Mesendoderm (in vitro differentiated cells): Measurements from ENCODE around the gene IL2RA.

Experiments used
- DNase-seq: peaks from one replicate; pipeline ENCODE4 v3.0.0; 2013
- H2AK5ac ChIP-seq: 2 replicates; pipeline ENCODE4 v1.6.1; 2013; ENCODE audit warnings: low read length, inconsistent platforms
- H2BK120ac ChIP-seq: 2 replicates; pipeline ENCODE4 v1.6.1; 2013; ENCODE audit warnings: low read depth, mild to moderate bottlenecking, low read length, moderate library complexity, mixed read lengths
- H2BK15ac ChIP-seq: replicated peaks from 2 replicates; pipeline ENCODE4 v1.6.1; 2013; ENCODE audit warnings: low read depth, mild to moderate bottlenecking, moderate library complexity
- H2BK5ac ChIP-seq: 2 replicates; pipeline ENCODE4 v1.6.1; 2013; ENCODE audit warnings: low read length, inconsistent platforms
- H3K18ac ChIP-seq: 2 replicates; pipeline ENCODE4 v1.6.1; 2013; ENCODE audit warnings: mild to moderate bottlenecking, low read length, mixed read lengths
- H3K23ac ChIP-seq: one replicate; pipeline ENCODE4 v1.6.1; 2013; ENCODE audit warnings: low read length
- H3K27ac ChIP-seq: 2 replicates; pipeline ENCODE4 v1.5.1; 2013; ENCODE audit warnings: low read depth, mild to moderate bottlenecking, inconsistent platforms, low read length, moderate library complexity
- H3K27me3 ChIP-seq: 2 replicates; pipeline ENCODE4 v1.6.1; 2013; ENCODE audit warnings: low read length, control low read depth, mild to moderate bottlenecking, inconsistent platforms; ENCODE audit not compliant: insufficient read depth, poor library complexity
- H3K36me3 ChIP-seq: 2 replicates; pipeline ENCODE4 v1.6.1; 2013; ENCODE audit warnings: low read length, inconsistent platforms; ENCODE audit not compliant: control insufficient read depth, insufficient read depth
- H3K4ac ChIP-seq: one replicate; pipeline ENCODE4 v1.6.1; 2013; ENCODE audit warnings: low read depth, mild to moderate bottlenecking, low read length, moderate library complexity
- H3K4me1 ChIP-seq: 2 replicates; pipeline ENCODE4 v1.6.1; 2013; ENCODE audit warnings: low read depth, low read length, inconsistent platforms; ENCODE audit not compliant: control insufficient read depth
- H3K4me2 ChIP-seq: 2 replicates; pipeline ENCODE4 v1.6.1; 2013; ENCODE audit warnings: low read length
- H3K4me3 ChIP-seq: 2 replicates; pipeline ENCODE4 v1.5.1; 2013; ENCODE audit warnings: mild to moderate bottlenecking, low read length
- H3K56ac ChIP-seq: one replicate; pipeline ENCODE4 v1.6.1; 2013; ENCODE audit warnings: low read length
- H3K79me1 ChIP-seq: 2 replicates; pipeline ENCODE4 v1.6.1; 2013; ENCODE audit warnings: low read length, inconsistent platforms
- H3K79me2 ChIP-seq: 2 replicates; pipeline ENCODE4 v1.6.1; 2013; ENCODE audit warnings: mild to moderate bottlenecking, low read length; ENCODE audit not compliant: control insufficient read depth, insufficient read depth
- H3K9ac ChIP-seq: 2 replicates; pipeline ENCODE4 v1.6.1; 2013; ENCODE audit warnings: low read length, inconsistent platforms
- H4K5ac ChIP-seq: one replicate; pipeline ENCODE4 v1.6.1; 2013; ENCODE audit warnings: low read length
- H4K8ac ChIP-seq: one replicate; pipeline ENCODE4 v1.6.1; 2013; ENCODE audit warnings: low read depth, mild to moderate bottlenecking, control low read depth, low read length, moderate library complexity
- WGBS: extraction: QIAGEN DNeasy Blood & Tissue Kit; methylation state at CpG from one replicate; pipeline ENCODE4 v1.1.7; 2013; ENCODE audit warnings: low lambda C conversion rate, missing lambda C conversion rate; ENCODE audit not compliant: insufficient coverage; ENCODE audit errors: extremely low coverage; 5-methylcytosine and 5-hydroxymethylcytosine counted together

The IL2RA gene

DNA sequence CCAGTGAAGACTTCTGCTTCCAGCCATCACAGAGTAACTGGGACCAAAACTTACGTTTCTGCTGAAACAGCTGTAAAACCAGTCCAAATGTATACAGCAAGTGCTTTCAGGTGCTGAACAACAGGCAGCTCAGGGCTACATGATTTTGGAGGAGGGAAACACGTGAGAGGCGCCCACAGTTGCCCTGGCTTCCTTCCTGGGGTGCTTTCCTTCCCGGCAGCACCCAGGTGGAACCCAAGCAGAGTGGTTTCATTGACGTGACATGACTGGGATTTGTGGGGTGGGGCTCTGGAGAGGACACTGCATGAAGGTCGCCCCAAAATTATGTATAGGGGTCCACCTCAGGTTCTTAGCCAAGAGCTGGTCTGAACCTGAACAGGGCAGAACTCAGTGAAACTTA, 34.2 kb downstream of the IL2RA start:
- no peak for DNase-seq
- WGBS, result no CpG with 5 or more reads among the region's 6 CpGs
- Histone ChIP-seq H3K18ac (no peak overlapping the region), H4K5ac (no peak overlapping the region), H3K4me1 (no peaks in the 10 kb centered on the region), H3K36me3 (no peaks in the 10 kb centered on the region), H2AK5ac (no peak overlapping the region), H3K27me3 (no peaks in the 10 kb centered on the region), H3K4me3 (no peak overlapping the region), H3K79me2 (no peaks in the 10 kb centered on the region), H3K23ac (no peak overlapping the region), H3K56ac (no peak overlapping the region), H2BK15ac (no peak overlapping the region), H4K8ac (no peak overlapping the region), H3K27ac (no peak overlapping the region), H3K4ac (no peak overlapping the region), H3K9ac (no peak overlapping the region), H2BK120ac (no peak overlapping the region), H3K79me1 (no peaks in the 10 kb centered on the region), H3K4me2 (no peak overlapping the region), H2BK5ac (no peak overlapping the region)

DNA sequence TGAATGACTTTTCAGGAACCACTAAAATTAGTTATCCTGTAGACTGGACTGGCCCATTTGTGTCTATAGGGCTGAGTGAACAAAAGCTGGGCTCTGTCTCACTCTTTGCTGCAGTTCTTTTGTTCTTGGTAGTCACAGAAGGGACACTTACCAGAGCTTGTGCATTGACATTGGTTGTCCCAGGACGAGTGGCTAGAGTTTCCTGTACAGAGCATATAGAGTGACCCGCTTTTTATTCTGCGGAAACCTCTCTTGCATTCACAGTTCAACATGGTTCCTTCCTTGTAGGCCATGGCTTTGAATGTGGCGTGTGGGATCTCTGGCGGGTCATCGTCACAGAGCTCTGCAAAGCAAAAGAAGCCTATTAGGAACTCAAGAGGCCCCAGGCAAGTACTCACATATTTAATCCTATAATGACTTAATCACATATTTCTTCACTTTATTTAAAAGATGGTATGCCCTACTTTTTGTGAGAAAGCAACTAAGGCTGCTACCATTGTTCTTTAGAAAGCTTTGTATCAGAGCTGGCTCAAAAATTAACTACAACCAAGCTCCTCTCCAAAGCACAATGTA, 36.4 kb downstream of the IL2RA start:
- H3K4me3 ChIP-seq, result no peak overlapping the region

DNA sequence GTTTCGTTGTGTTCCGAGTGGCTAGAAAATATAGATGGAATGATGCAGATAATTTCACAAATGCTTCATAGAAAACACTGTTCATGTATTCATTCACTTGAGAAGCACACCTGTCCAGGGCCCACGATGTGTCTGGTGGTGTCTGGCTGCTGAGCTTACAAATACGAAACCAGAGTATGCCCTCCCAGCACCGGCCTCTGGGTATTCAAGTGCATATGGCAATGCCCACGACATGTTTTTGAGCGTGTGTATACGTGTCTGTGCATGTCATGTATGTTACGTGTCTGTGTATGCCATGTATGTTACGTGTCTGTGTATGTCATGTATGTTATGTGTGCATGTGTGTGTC, 37.9 kb downstream of the IL2RA start:
- DNase-seq, result no peak
- Histone ChIP-seq H2BK120ac (no peak overlapping the region), H3K79me1 (no peaks in the 10 kb centered on the region), H3K18ac (no peak overlapping the region), H2BK15ac (no peak overlapping the region), H3K27me3 (no peaks in the 10 kb centered on the region), H3K56ac (no peak overlapping the region), H4K8ac (no peak overlapping the region), H3K9ac (no peak overlapping the region), H3K4me1 (no peaks in the 10 kb centered on the region), H3K27ac (no peak overlapping the region), H3K23ac (no peak overlapping the region), H3K79me2 (no peaks in the 10 kb centered on the region), H2AK5ac (no peak overlapping the region), H4K5ac (no peak overlapping the region), H2BK5ac (no peak overlapping the region), H3K4me3 (no peak overlapping the region), H3K4ac (no peak overlapping the region), H3K36me3 (no peaks in the 10 kb centered on the region), H3K4me2 (no peak overlapping the region)
- WGBS, result no CpG with 5 or more reads among the region's 10 CpGs

More for the DNA sequence above, 36.4 kb downstream of the IL2RA start:
- Histone ChIP-seq H3K27ac (no peak overlapping the region), H3K4me2 (no peak overlapping the region), H3K23ac (no peak overlapping the region), H2BK120ac (no peak overlapping the region), H2AK5ac (no peak overlapping the region), H3K79me2 (no peaks in the 10 kb centered on the region), H3K4ac (no peak overlapping the region), H4K5ac (no peak overlapping the region), H3K9ac (no peak overlapping the region), H4K8ac (no peak overlapping the region), H3K4me1 (no peaks in the 10 kb centered on the region), H2BK15ac (no peak overlapping the region), H3K79me1 (no peaks in the 10 kb centered on the region), H3K56ac (no peak overlapping the region), H3K27me3 (no peaks in the 10 kb centered on the region), H3K36me3 (no peaks in the 10 kb centered on the region), H3K18ac (no peak overlapping the region), H2BK5ac (no peak overlapping the region)
- WGBS, result no CpG with 5 or more reads among the region's 6 CpGs
- no peak for DNase-seq

DNA sequence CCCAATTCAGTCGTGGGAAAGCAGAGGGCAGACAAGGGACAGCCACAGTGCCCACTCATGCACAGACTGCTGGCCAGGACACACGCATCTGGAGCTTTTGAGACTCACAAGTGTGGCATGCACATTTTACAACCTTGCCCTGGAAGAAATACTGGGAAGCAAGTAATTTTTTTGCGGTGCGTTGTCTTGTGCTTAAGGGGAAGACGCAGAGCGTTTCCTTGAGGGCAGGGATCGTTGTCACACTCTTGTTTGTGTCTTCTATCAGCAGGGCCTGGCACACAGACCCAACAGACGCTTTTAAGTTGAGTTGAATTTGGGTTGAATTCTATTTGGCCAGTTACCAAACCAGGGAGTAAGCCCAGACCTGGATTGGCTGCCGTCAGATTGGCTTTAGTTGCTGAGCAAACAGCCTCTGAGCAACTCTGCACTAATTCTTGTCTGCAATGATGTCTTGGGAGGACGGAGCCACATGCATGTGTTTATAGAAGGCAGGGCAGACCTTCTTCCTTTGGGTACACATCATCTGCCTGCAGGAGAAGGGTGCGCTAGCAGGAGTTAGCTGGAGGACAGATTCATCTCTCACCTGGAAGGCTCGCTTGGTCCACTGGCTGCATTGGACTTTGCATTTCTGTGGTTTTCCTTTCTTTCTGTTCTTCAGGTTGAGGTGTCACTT, 38.4 kb downstream of the IL2RA start:
- H2BK120ac ChIP-seq, result no peak overlapping the region
- no peaks in the 10 kb centered on the region for H3K4me1 ChIP-seq
- H3K4me2 ChIP-seq, result no peak overlapping the region
- H3K4me3 ChIP-seq, result no peak overlapping the region
- DNase-seq, result no peak
- no peak overlapping the region for H2BK5ac ChIP-seq
- H3K56ac ChIP-seq, result no peak overlapping the region
- H3K36me3 ChIP-seq, result no peaks in the 10 kb centered on the region
- no peaks in the 10 kb centered on the region for H3K79me2 ChIP-seq
- H3K4ac ChIP-seq, result no peak overlapping the region
- no peak overlapping the region for H2BK15ac ChIP-seq
- no peak overlapping the region for H3K9ac ChIP-seq
- H3K27me3 ChIP-seq, result no peaks in the 10 kb centered on the region
- no peak overlapping the region for H3K23ac ChIP-seq
- H4K5ac ChIP-seq, result no peak overlapping the region
- no CpG with 5 or more reads among the region's 12 CpGs for WGBS
- no peak overlapping the region for H3K18ac ChIP-seq
- H2AK5ac ChIP-seq, result no peak overlapping the region
- no peak overlapping the region for H3K27ac ChIP-seq
- H3K79me1 ChIP-seq, result no peaks in the 10 kb centered on the region
- no peak overlapping the region for H4K8ac ChIP-seq

DNA sequence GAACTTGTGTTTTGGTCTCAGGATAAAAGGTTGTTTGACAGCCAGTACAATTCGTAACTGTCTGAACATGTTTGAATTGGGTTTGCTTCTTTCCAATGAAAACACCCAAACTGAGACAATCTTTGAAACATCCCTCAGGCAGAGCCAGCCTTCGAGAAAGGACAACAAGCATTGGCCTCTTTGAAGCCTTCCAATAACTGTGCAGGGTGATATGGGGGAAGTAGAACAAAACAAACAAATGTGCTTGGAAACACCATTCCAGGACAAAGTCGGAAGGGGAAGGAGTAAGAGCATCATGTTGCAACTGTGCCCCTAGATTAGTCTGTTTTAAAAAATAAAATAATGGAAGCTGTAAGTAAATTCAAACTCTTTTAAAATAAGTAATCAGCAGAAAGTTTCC, 39.5 kb downstream of the IL2RA start:
- no peak overlapping the region for H2BK15ac ChIP-seq
- no CpG with 5 or more reads among the region's 3 CpGs for WGBS
- no peak overlapping the region for H3K56ac ChIP-seq
- no peak overlapping the region for H4K8ac ChIP-seq
- no peak overlapping the region for H2BK5ac ChIP-seq
- no peaks in the 10 kb centered on the region for H3K36me3 ChIP-seq
- no peak overlapping the region for H3K4me2 ChIP-seq
- H3K23ac ChIP-seq, result no peak overlapping the region
- no peaks in the 10 kb centered on the region for H3K79me2 ChIP-seq
- no peak for DNase-seq
- H3K27me3 ChIP-seq, result no peaks in the 10 kb centered on the region
- no peak overlapping the region for H2BK120ac ChIP-seq
- no peaks in the 10 kb centered on the region for H3K79me1 ChIP-seq
- no peak overlapping the region for H3K27ac ChIP-seq
- H3K4me3 ChIP-seq, result no peak overlapping the region
- H3K4ac ChIP-seq, result no peak overlapping the region
- H2AK5ac ChIP-seq, result no peak overlapping the region
- H3K18ac ChIP-seq, result no peak overlapping the region
- no peak overlapping the region for H3K9ac ChIP-seq
- H4K5ac ChIP-seq, result no peak overlapping the region
- H3K4me1 ChIP-seq, result no peaks in the 10 kb centered on the region

DNA sequence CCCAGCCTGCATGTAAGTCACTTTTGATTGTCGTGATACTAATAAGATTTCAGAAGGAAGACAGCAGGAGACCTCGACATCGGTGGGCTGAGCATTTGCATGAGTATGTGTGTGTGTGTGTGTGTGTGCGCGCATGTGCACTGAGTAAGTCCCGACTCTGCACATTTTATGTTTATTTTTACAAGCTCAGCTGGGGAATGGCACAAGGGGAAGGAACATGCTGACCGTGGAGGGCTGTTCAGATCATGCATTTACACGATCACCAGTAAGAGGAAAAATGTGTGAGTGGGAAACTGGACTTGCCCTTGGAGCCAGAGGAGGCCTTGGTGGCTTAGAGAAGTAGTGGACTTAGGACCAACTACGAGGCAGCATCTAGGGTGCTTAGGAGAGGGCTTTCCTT, 41.3 kb downstream of the IL2RA start:
- H2BK15ac ChIP-seq, result no peak overlapping the region
- no peak overlapping the region for H3K23ac ChIP-seq
- H3K79me2 ChIP-seq, result no peaks in the 10 kb centered on the region
- H3K36me3 ChIP-seq, result no peaks in the 10 kb centered on the region
- H3K9ac ChIP-seq, result no peak overlapping the region
- no peak overlapping the region for H4K5ac ChIP-seq
- no peak for DNase-seq
- H3K4me3 ChIP-seq, result no peak overlapping the region
- H3K27me3 ChIP-seq, result no peaks in the 10 kb centered on the region
- no peak overlapping the region for H3K27ac ChIP-seq
- H3K4ac ChIP-seq, result no peak overlapping the region
- H3K4me1 ChIP-seq, result no peaks in the 10 kb centered on the region
- no CpG with 5 or more reads among the region's 9 CpGs for WGBS
- H3K79me1 ChIP-seq, result no peaks in the 10 kb centered on the region
- H2BK5ac ChIP-seq, result no peak overlapping the region
- no peak overlapping the region for H3K4me2 ChIP-seq
- no peak overlapping the region for H4K8ac ChIP-seq
- no peak overlapping the region for H2BK120ac ChIP-seq
- H2AK5ac ChIP-seq, result no peak overlapping the region
- H3K18ac ChIP-seq, result no peak overlapping the region
- H3K56ac ChIP-seq, result no peak overlapping the region
